GM18868 (cell line): ENCODE data around the gene AOX1.
"Not testable (repeated sequence)": the region's sequence is repeated elsewhere in the genome, so short reads cannot be mapped to it uniquely, and the experiment has no call there.

Source experiments
- ATAC-seq: cut with Tn5 transposase; IDR thresholded peaks from one replicate; pipeline ENCODE4 v1.9.1; 2021; ENCODE audit warnings: mild to moderate bottlenecking, moderate library complexity; ENCODE audit not compliant: unreplicated experiment

Gene AOX1

GRCh38 chr2:200664770-200665494 is 79.1 kb downstream of the AOX1 start:
- ATAC-seq: no peak

GRCh38 chr2:200665626-200666453 is 80.0 kb downstream of the AOX1 start:
- no peak for ATAC-seq

- no peak for ATAC-seq
Measured at GRCh38 chr2:200667413-200667812, 81.6 kb downstream of the AOX1 start.

GRCh38 chr2:200668478-200668877 is 82.7 kb downstream of the AOX1 start:
- ATAC-seq: no peak

- no peak for ATAC-seq
Measured at GRCh38 chr2:200669308-200669707, 83.5 kb downstream of the AOX1 start.

- no peak for ATAC-seq
Measured at GRCh38 chr2:200670313-200670712, 84.5 kb downstream of the AOX1 start.

- no peak for ATAC-seq
Measured at GRCh38 chr2:200670751-200671150, 84.9 kb downstream of the AOX1 start.

- ATAC-seq: no peak
Measured at GRCh38 chr2:200673191-200673590, 87.4 kb downstream of the AOX1 start.

GRCh38 chr2:200674837-200675236 is 89.0 kb downstream of the AOX1 start:
- no peak for ATAC-seq

- no peak for ATAC-seq
Measured at GRCh38 chr2:200677171-200677570, 91.4 kb downstream of the AOX1 start.

GRCh38 chr2:200677721-200678532 is 92.1 kb downstream of the AOX1 start:
- ATAC-seq: no peak

GRCh38 chr2:200679127-200679526 is 93.3 kb downstream of the AOX1 start:
- ATAC-seq: no peak

- no peak for ATAC-seq
Measured at GRCh38 chr2:200679535-200679934, 93.7 kb downstream of the AOX1 start.

GRCh38 chr2:200681697-200682096 is 95.9 kb downstream of the AOX1 start:
- no peak for ATAC-seq

GRCh38 chr2:200682407-200682806 is 96.6 kb downstream of the AOX1 start:
- ATAC-seq: not testable (repeated sequence)

- no peak for ATAC-seq
Measured at GRCh38 chr2:200687922-200688920, 102.4 kb downstream of the AOX1 start.

GRCh38 chr2:200689115-200689514 is 103.3 kb downstream of the AOX1 start:
- no peak for ATAC-seq

GRCh38 chr2:200693836-200694470 is 108.1 kb downstream of the AOX1 start:
- no peak for ATAC-seq

GRCh38 chr2:200695191-200695590 is 109.4 kb downstream of the AOX1 start:
- no peak for ATAC-seq

- ATAC-seq: no peak
Measured at GRCh38 chr2:200695601-200696000, 109.8 kb downstream of the AOX1 start.
